Osteocyte (in vitro differentiated cells): ENCODE measurements around the gene MFSD6. TPM values are rescaled to one million over a fixed set of nuclear protein-coding genes. Genes with fewer than 3 reads are reported as not detected.

Experiments used
- DNase-seq: peaks from one replicate; pipeline ENCODE4 v3.0.0; 2021; ENCODE audit warnings: mixed read lengths; ENCODE audit not compliant: unreplicated experiment; ENCODE audit errors: extremely low spot score
- H3K27ac Mint-ChIP-seq: one replicate; pipeline ENCODE4 v1.8.0; 2021; ENCODE audit warnings: mild to moderate bottlenecking, mixed read lengths; ENCODE audit not compliant: unreplicated experiment
- H3K27me3 Mint-ChIP-seq: one replicate; pipeline ENCODE4 v1.8.0; 2021; ENCODE audit warnings: mixed read lengths; ENCODE audit not compliant: unreplicated experiment
- H3K36me3 Mint-ChIP-seq: one replicate; pipeline ENCODE4 v1.8.0; 2021; ENCODE audit warnings: mixed read lengths; ENCODE audit not compliant: unreplicated experiment
- H3K4me1 Mint-ChIP-seq: one replicate; pipeline ENCODE4 v1.8.0; 2021; ENCODE audit warnings: mixed read lengths; ENCODE audit not compliant: unreplicated experiment
- H3K4me3 Mint-ChIP-seq: one replicate; pipeline ENCODE4 v1.8.0; 2021; ENCODE audit warnings: mild to moderate bottlenecking, moderate library complexity, mixed read lengths; ENCODE audit not compliant: unreplicated experiment
- H3K9me3 Mint-ChIP-seq: one replicate; pipeline ENCODE4 v1.8.0; 2021; ENCODE audit warnings: mixed read lengths; ENCODE audit not compliant: unreplicated experiment
- CTCF ChIP-seq: fragments of 200-600 bp; sonication (generic); IDR thresholded peaks from 2 replicates; pipeline ENCODE4 v1.5.0; 2021; ENCODE audit warnings: antibody characterized with exemption, mild to moderate bottlenecking, moderate library complexity
- total RNA-seq: library from RNA; stranded (reverse); gene quantifications from 2 replicates; pipeline ENCODE4 v1.2.1, GENCODE V29; 2021

The MFSD6 gene
- total RNA-seq, 1 donor from 2014 or later: 12.1 TPM

DNA sequence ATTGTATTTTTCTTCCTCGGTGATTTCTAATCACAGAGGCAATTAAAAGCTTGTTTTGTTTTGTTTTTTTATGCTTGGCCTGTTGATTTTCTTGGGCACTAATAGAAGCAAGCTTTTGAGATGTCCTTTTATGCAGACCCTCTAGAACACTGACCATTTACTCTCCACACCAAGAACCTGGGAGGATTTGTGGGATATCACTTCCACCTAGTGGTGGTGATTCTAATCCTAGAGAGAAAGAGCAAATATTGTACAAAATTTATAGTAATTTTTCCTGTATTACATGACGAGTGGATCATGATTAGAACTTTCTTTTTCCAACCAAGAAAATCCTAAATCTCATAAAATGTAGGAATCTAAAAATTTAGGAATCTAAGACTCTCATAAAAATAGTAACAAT is 102.9 kb downstream of the MFSD6 start:
- peak; percentile 76 for TF ChIP-seq CTCF
- Mint-ChIP-seq H3K9me3 (no peaks in the 10 kb centered on the region), H3K27me3 (no peaks in the 10 kb centered on the region), H3K4me3 (no peak overlapping the region), H3K36me3 (peaks cover 3% of the 10 kb centered on the region), H3K4me1 (no peaks in the 10 kb centered on the region), H3K27ac (no peak overlapping the region)
- no peak for DNase-seq

- no peaks in the 10 kb centered on the region for H3K27me3 Mint-ChIP-seq
- H3K4me3 Mint-ChIP-seq: no peak overlapping the region
- no peak for DNase-seq
- H3K27ac Mint-ChIP-seq: no peak overlapping the region
- no peaks in the 10 kb centered on the region for H3K9me3 Mint-ChIP-seq
- H3K36me3 Mint-ChIP-seq: peaks cover 3% of the 10 kb centered on the region
- H3K4me1 Mint-ChIP-seq: no peaks in the 10 kb centered on the region
- no peak for TF ChIP-seq CTCF
These were observed 104.5 kb downstream of the MFSD6 start for GRCh38 chr2:190512539-190513095.

DNA sequence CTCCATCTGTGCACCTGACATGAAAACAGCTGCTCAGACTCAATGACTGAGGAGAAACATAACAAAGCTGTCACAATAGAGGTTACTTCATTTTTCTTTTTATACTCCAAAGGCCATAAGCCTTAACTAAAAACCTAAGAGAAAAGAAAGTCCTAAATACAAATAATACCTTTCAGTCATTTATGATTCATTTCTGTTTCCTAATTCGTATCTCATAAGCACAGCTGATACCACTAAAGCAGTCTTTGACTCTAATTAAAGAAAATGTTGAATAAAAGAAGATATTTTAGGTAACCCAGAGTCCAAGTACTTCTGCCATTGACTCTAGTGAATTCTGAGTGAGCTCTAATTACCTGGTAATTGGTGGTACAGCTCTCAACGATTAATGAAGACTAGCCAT is 105.7 kb downstream of the MFSD6 start:
- TF ChIP-seq CTCF: no peak
- peaks cover 6% of the 10 kb centered on the region for H3K36me3 Mint-ChIP-seq
- no peak for DNase-seq
- H3K27ac Mint-ChIP-seq: no peak overlapping the region
- no peaks in the 10 kb centered on the region for H3K27me3 Mint-ChIP-seq
- H3K4me1 Mint-ChIP-seq: no peaks in the 10 kb centered on the region
- no peaks in the 10 kb centered on the region for H3K9me3 Mint-ChIP-seq
- no peak overlapping the region for H3K4me3 Mint-ChIP-seq

DNA sequence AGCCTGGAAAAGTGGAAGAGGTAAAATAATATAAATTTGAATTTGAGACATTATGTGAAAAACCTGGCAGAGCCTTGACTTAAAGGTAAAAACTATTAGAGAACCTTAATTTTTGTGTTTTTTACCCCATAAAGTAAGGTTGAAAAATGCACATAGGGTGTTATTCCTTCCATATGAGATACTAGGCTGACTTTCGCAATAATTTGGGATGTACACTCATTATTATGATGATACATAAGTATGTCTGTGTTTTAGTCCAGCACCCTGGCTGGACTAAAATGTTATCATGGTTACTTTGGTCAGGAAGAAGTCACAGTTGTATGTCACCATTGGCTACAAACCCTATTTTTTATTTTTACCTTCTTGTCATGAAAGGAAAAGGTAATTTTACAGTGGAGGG is 106.5 kb downstream of the MFSD6 start:
- DNase-seq: no peak
- no peaks in the 10 kb centered on the region for H3K9me3 Mint-ChIP-seq
- no peak overlapping the region for H3K27ac Mint-ChIP-seq
- H3K36me3 Mint-ChIP-seq: peaks cover 6% of the 10 kb centered on the region
- no peaks in the 10 kb centered on the region for H3K4me1 Mint-ChIP-seq
- TF ChIP-seq CTCF: no peak
- H3K4me3 Mint-ChIP-seq: no peak overlapping the region
- no peaks in the 10 kb centered on the region for H3K27me3 Mint-ChIP-seq

DNA sequence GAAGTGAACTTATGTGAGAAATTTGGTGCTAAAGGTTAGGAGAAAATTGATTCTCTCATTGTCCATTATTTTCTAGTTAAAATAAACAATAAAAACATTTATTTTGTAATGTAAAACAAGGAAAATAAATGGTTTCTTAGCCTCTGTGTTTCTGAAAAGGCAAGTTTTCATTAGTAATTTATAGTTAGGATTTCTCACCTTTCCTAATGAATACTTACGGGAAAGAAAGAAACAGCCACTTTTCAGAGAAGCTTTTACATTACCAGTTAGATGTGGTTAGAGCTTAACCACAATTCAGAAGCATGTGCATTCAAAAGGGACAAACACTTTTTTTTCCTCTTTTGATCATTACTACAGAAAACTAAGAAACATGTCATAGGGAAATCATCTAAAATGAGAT is 107.5 kb downstream of the MFSD6 start:
- no peak overlapping the region for H3K4me3 Mint-ChIP-seq
- TF ChIP-seq CTCF: no peak
- no peaks in the 10 kb centered on the region for H3K4me1 Mint-ChIP-seq
- DNase-seq: no peak
- H3K36me3 Mint-ChIP-seq: peaks cover 6% of the 10 kb centered on the region
- H3K9me3 Mint-ChIP-seq: no peaks in the 10 kb centered on the region
- no peak overlapping the region for H3K27ac Mint-ChIP-seq
- H3K27me3 Mint-ChIP-seq: no peaks in the 10 kb centered on the region
